HepG2 (cell line): ENCODE measurements around the gene HLA-DRB1. TPM values are rescaled to one million over a fixed set of nuclear protein-coding genes. Genes with fewer than 3 reads are reported as not detected.

ENCODE experiments used
- ATAC-seq: fragments of 200-7000 bp; cut with Tn5 transposase; 3 replicates; pipeline ENCODE4 v1.9.1; 2020; ENCODE audit warnings: mild to moderate bottlenecking, moderate library complexity
- BruUV-seq: library from RNA; stranded (reverse); fragments of 400-500 nt; replicated peaks from 2 replicates; lab custom pipeline; 2021; lab: Mats Ljungman, UMichigan
- CTCF ChIA-PET: fragments of 300-600 bp; formaldehyde crosslinking; extraction: SDS; loops from one replicate; lab custom pipeline; 2021; ENCODE audit warnings: low total read pairs, inconsistent platforms, low intra/inter-chr PET ratio; lab: Yijun Ruan, JAX
- POLR2A ChIA-PET: fragments of 350-600 bp; sonication (Branson Sonifier 250); formaldehyde crosslinking; loops from one replicate; lab custom pipeline; 2020; ENCODE audit warnings: antibody characterized with exemption, inconsistent platforms; lab: Yijun Ruan, JAX
- DNase-seq: peaks from one replicate; pipeline ENCODE4 v3.0.0-alpha.2; 2015; ENCODE audit warnings: low spot score
- FAIRE-seq: peaks from 3 replicates; lab custom pipeline; 2011; peaks lifted over from hg19 to GRCh38; lab: Jason Lieb, UNC
- H2AFZ ChIP-seq: one replicate; pipeline ENCODE4 v1.6.1; 2011; ENCODE audit warnings: low read length, inconsistent platforms
- H3K27ac ChIP-seq: fragments of 300-600 bp; 3 replicates; pipeline ENCODE4 v1.8.0; 2011; ENCODE audit warnings: mixed run types, mild to moderate bottlenecking, mixed read lengths, low read length, inconsistent platforms; ENCODE audit not compliant: insufficient read depth; ENCODE audit errors: extremely low read length
- H3K27me3 ChIP-seq, 2 experiments: fragments of 200-600 bp in 1 of 2; 2 replicates in 1 of 2; 3 replicates in 1 of 2; pipeline versions ENCODE4 v1.6.0 to v1.8.0; 2011; ENCODE audit warnings: low read length in 2 of 2, mild to moderate bottlenecking in 2 of 2, moderate library complexity in 2 of 2, inconsistent platforms in 1 of 2; ENCODE audit not compliant: insufficient read depth in 2 of 2, control insufficient read depth in 1 of 2
- H3K36me3 ChIP-seq, 2 experiments: fragments of 200-600 bp in 1 of 2; replicated peaks in 1 of 2; 2 replicates in 1 of 2; 3 replicates in 1 of 2; pipeline versions ENCODE4 v1.5.1 to v1.8.0; 2011; ENCODE audit warnings: low read length in 2 of 2, inconsistent platforms in 1 of 2; ENCODE audit not compliant: insufficient read depth in 2 of 2, control insufficient read depth in 1 of 2
- H3K4me1 ChIP-seq: 2 replicates; pipeline ENCODE4 v1.5.1; 2012; ENCODE audit warnings: low read length, inconsistent platforms; ENCODE audit not compliant: insufficient read depth
- H3K4me2 ChIP-seq: 2 replicates; pipeline ENCODE4 v1.6.0; 2011; ENCODE audit warnings: low read depth, low read length, inconsistent platforms
- H3K4me3 ChIP-seq, 3 experiments: fragments of 200-600 bp in 1 of 3; sonication (generic), shearing (Covaris generic) in 1 of 3; replicated peaks in 1 of 3; 2 replicates each; pipeline ENCODE4 v1.5.1; 2011 to 2016; ENCODE audit warnings: low read length in 3 of 3, inconsistent platforms in 2 of 3, low read depth in 2 of 3, mild to moderate bottlenecking in 2 of 3, control low read depth in 1 of 3, mixed read lengths in 1 of 3; ENCODE audit not compliant: insufficient read depth in 1 of 3
- H3K79me2 ChIP-seq: one replicate; pipeline ENCODE4 v1.6.1; 2011; ENCODE audit warnings: low read length, inconsistent platforms; ENCODE audit not compliant: insufficient read depth
- H3K9ac ChIP-seq: 2 replicates; pipeline ENCODE4 v1.6.0; 2011; ENCODE audit warnings: mild to moderate bottlenecking, low read depth, low read length, inconsistent platforms; ENCODE audit not compliant: insufficient read depth
- H3K9me3 ChIP-seq: 2 replicates; pipeline ENCODE4 v1.5.1; 2012; ENCODE audit warnings: mild to moderate bottlenecking, low read length
- H4K20me1 ChIP-seq: 2 replicates; pipeline ENCODE4 v1.6.0; 2011; ENCODE audit warnings: inconsistent platforms, mild to moderate bottlenecking, low read length, moderate library complexity; ENCODE audit not compliant: insufficient read depth
- BORCS8-MEF2B ChIP-seq: sonication (generic); formaldehyde crosslinking; IDR thresholded peaks from 2 replicates; pipeline ENCODE4 v1.8.0; 2022; ENCODE audit warnings: mild to moderate bottlenecking, missing genetic modification reagents
- KDM5A ChIP-seq: fragments of 200-600 bp; sonication (generic); IDR thresholded peaks from 2 replicates; pipeline ENCODE4 v1.7.0; 2018; ENCODE audit warnings: antibody characterized with exemption, mild to moderate bottlenecking, low read length, borderline replicate concordance
- MBNL3 ChIP-seq: fragments of 250-450 bp; sonication (Bioruptor Pico); conservative IDR thresholded peaks from 2 replicates; pipeline ENCODE4 v1.8.0; 2022; ENCODE audit warnings: mild to moderate bottlenecking, inconsistent platforms
- MIXL1 ChIP-seq: IDR thresholded peaks from 2 replicates; pipeline ENCODE4 v1.6.1; 2016
- PAF1 ChIP-seq: IDR thresholded peaks from 2 replicates; pipeline ENCODE4 v1.6.1; 2016; ENCODE audit warnings: missing genetic modification reagents, missing compliant biosample characterization
- POLR2A ChIP-seq, 2 experiments: IDR thresholded peaks; 2 replicates each; pipeline ENCODE4 v1.6.1; 2011; ENCODE audit warnings: low read depth in 2 of 2, low read length in 2 of 2, mild to moderate bottlenecking in 1 of 2, moderate library complexity in 1 of 2; ENCODE audit not compliant: insufficient read depth in 1 of 2
- SAP130 ChIP-seq: IDR thresholded peaks from 2 replicates; pipeline ENCODE4 v1.6.1; 2016; ENCODE audit warnings: low read depth
- SUZ12 ChIP-seq: fragments of 150-350 bp; IDR thresholded peaks from 2 replicates; pipeline ENCODE4 v1.6.1; 2014; ENCODE audit warnings: low read depth, low read length
- ZNF101 ChIP-seq: sonication (generic); formaldehyde crosslinking; IDR thresholded peaks from 2 replicates; pipeline ENCODE4 v1.4.0; 2020; ENCODE audit warnings: mild to moderate bottlenecking, low read depth, missing genetic modification reagents, borderline replicate concordance
- ZNF510 ChIP-seq: sonication (generic); formaldehyde crosslinking; IDR thresholded peaks from 2 replicates; pipeline ENCODE4 v1.4.0; 2020; ENCODE audit warnings: low read depth, mild to moderate bottlenecking, missing genetic modification reagents
- ZNF660 ChIP-seq: sonication (generic); formaldehyde crosslinking; IDR thresholded peaks from 2 replicates; pipeline ENCODE4 v1.5.1; 2020; ENCODE audit warnings: mild to moderate bottlenecking, low read depth, missing genetic modification reagents, borderline replicate concordance
- ZNF782 ChIP-seq: sonication (generic); formaldehyde crosslinking; IDR thresholded peaks from 2 replicates; pipeline ENCODE4 v1.4.0; 2020; ENCODE audit warnings: missing genetic modification reagents, mild to moderate bottlenecking, borderline replicate concordance
- in situ Hi-C: cut with HindIII; loops from 2 replicates; pipeline ENCODE4 v1.10.0; 2017; ENCODE audit warnings: low pct_unique_long_range_greater_than_20kb; ENCODE audit not compliant: extremely low pct_ligation_motif_present
- intact Hi-C: fragments of 100-400 bp; cut with micrococcal nuclease; formaldehyde crosslinking; loops from one replicate; pipeline ENCODE4 v1.10.0; 2022; ENCODE audit not compliant: unreplicated experiment
- polyA plus RNA-seq, 8 experiments: library from polyadenylated mRNA; depleted of rRNA in 3 of 8; stranded (reverse) in 7 of 8; unstranded in 1 of 8; fragments of >200 nt; fragmentation: Illumina TruSeq in 4 of 8; extraction: Trizol in 4 of 8; gene quantifications; 2 replicates each; pipeline versions ENCODE4 v1.2.1 to v1.2.3, GENCODE V29; 2011 to 2016; ENCODE audit warnings: low read depth in 4 of 8, missing spikeins in 1 of 8, mixed read lengths in 1 of 8; ENCODE audit not compliant: insufficient read depth in 1 of 8
- total RNA-seq, 5 experiments: library from RNA; depleted of rRNA; stranded (reverse); fragments of >200 nt; fragmentation: Illumina TruSeq; extraction: Trizol; gene quantifications; 2 replicates each; pipeline ENCODE4 v1.2.3, GENCODE V29; 2016; ENCODE audit warnings: low read depth in 1 of 5
- TF ChIP-seq, protein P1 (sequence below): sonication (generic); formaldehyde crosslinking; IDR thresholded peaks from 2 replicates; pipeline ENCODE4 v1.4.0; 2020; ENCODE audit warnings: missing genetic modification reagents
- TF ChIP-seq, protein P2 (sequence below): IDR thresholded peaks from 2 replicates; pipeline ENCODE4 v1.4.0; 2020; ENCODE audit warnings: mild to moderate bottlenecking, missing genetic modification reagents
- TF ChIP-seq, protein P3 (sequence below): sonication (generic); formaldehyde crosslinking; IDR thresholded peaks from 2 replicates; pipeline ENCODE4 v1.5.1; 2020; ENCODE audit warnings: mild to moderate bottlenecking, missing genetic modification reagents, moderate library complexity

HLA-DRB1 gene
- total and polyA plus RNA-seq, 2 of the 13 experiments (the other 11 are each of a cell fraction or from before 2014, with no cell fraction given): 0.09 TPM; not detected in 1

DNA sequence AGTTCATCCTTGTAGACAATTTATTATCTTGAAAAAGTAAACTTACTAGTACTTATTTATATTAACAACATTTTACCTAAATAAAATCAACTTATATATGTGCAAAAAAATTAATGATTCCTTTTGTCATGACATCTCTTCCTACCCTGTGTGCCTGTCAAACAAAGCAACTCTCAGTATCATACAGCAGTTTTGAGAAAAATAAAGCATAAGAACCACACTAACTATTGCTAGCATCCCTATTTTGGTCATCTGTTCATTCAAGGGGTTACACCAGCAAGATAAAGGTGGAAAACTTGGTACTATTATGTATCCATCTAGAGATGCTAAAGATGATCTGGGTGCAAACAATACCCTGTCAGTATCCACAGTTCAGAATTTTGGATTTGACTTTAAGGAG is 7.4 kb upstream of the HLA-DRB1 start:
- H3K9me3 ChIP-seq: no peaks in the 10 kb centered on the region; the same call in 1 of the 2 replicates
- in situ Hi-C loops (no loop called here), intact Hi-C loops (no loop called here)
- H3K4me3 ChIP-seq: no peak overlapping the region
- H3K36me3 ChIP-seq: no peaks in the 10 kb centered on the region
- no peak overlapping the region for H3K9ac ChIP-seq
- no peaks in the 10 kb centered on the region for H4K20me1 ChIP-seq
- ChIA-PET CTCF (no interaction called here), POLR2A (no interaction called here)
- no peak for DNase-seq
- no peak overlapping the region for H3K27ac ChIP-seq
- no peaks in the 10 kb centered on the region for H3K4me1 ChIP-seq
- no peak for ATAC-seq
- no peak overlapping the region for H3K4me2 ChIP-seq
- TF ChIP-seq MIXL1 (CRISPR knock-in tag) (no peak), ZNF660 (CRISPR knock-in tag) (no peak), SUZ12 (no peak), MBNL3 (CRISPR knock-in tag) (no peak), BORCS8-MEF2B (CRISPR knock-in tag) (no peak), ZNF782 (no peak), POLR2A (IDR thresholded peaks at IDR 0.05; ENCODE audit: insufficient read depth in 1 of 2, low read depth in 2 of 2, low read length in 2 of 2) (no peak), SAP130 (CRISPR knock-in tag) (no peak), ZNF101 (CRISPR knock-in tag) (no peak), PAF1 (CRISPR knock-in tag) (no peak), ZNF510 (no peak), KDM5A (no peak)
- TF ChIP-seq, protein P1, sequence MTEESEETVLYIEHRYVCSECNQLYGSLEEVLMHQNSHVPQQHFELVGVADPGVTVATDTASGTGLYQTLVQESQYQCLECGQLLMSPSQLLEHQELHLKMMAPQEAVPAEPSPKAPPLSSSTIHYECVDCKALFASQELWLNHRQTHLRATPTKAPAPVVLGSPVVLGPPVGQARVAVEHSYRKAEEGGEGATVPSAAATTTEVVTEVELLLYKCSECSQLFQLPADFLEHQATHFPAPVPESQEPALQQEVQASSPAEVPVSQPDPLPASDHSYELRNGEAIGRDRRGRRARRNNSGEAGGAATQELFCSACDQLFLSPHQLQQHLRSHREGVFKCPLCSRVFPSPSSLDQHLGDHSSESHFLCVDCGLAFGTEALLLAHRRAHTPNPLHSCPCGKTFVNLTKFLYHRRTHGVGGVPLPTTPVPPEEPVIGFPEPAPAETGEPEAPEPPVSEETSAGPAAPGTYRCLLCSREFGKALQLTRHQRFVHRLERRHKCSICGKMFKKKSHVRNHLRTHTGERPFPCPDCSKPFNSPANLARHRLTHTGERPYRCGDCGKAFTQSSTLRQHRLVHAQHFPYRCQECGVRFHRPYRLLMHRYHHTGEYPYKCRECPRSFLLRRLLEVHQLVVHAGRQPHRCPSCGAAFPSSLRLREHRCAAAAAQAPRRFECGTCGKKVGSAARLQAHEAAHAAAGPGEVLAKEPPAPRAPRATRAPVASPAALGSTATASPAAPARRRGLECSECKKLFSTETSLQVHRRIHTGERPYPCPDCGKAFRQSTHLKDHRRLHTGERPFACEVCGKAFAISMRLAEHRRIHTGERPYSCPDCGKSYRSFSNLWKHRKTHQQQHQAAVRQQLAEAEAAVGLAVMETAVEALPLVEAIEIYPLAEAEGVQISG: no peak
- TF ChIP-seq, protein P2, sequence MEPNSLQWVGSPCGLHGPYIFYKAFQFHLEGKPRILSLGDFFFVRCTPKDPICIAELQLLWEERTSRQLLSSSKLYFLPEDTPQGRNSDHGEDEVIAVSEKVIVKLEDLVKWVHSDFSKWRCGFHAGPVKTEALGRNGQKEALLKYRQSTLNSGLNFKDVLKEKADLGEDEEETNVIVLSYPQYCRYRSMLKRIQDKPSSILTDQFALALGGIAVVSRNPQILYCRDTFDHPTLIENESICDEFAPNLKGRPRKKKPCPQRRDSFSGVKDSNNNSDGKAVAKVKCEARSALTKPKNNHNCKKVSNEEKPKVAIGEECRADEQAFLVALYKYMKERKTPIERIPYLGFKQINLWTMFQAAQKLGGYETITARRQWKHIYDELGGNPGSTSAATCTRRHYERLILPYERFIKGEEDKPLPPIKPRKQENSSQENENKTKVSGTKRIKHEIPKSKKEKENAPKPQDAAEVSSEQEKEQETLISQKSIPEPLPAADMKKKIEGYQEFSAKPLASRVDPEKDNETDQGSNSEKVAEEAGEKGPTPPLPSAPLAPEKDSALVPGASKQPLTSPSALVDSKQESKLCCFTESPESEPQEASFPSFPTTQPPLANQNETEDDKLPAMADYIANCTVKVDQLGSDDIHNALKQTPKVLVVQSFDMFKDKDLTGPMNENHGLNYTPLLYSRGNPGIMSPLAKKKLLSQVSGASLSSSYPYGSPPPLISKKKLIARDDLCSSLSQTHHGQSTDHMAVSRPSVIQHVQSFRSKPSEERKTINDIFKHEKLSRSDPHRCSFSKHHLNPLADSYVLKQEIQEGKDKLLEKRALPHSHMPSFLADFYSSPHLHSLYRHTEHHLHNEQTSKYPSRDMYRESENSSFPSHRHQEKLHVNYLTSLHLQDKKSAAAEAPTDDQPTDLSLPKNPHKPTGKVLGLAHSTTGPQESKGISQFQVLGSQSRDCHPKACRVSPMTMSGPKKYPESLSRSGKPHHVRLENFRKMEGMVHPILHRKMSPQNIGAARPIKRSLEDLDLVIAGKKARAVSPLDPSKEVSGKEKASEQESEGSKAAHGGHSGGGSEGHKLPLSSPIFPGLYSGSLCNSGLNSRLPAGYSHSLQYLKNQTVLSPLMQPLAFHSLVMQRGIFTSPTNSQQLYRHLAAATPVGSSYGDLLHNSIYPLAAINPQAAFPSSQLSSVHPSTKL (CRISPR knock-in tag): no peak
- TF ChIP-seq, protein P3, sequence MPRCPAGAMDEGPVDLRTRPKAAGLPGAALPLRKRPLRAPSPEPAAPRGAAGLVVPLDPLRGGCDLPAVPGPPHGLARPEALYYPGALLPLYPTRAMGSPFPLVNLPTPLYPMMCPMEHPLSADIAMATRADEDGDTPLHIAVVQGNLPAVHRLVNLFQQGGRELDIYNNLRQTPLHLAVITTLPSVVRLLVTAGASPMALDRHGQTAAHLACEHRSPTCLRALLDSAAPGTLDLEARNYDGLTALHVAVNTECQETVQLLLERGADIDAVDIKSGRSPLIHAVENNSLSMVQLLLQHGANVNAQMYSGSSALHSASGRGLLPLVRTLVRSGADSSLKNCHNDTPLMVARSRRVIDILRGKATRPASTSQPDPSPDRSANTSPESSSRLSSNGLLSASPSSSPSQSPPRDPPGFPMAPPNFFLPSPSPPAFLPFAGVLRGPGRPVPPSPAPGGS (CRISPR knock-in tag): no peak
- H3K79me2 ChIP-seq: no peaks in the 10 kb centered on the region
- no peak overlapping the region for H2AFZ ChIP-seq
- BruUV-seq: no TSS peak
- no peak for FAIRE-seq
- H3K27me3 ChIP-seq: no peaks in the 10 kb centered on the region; a peak in 1 of 5 replicates
